Loucy (cell line): Measurements from ENCODE around the gene RETREG3.
"Not testable (repeated sequence)": the region's sequence is repeated elsewhere in the genome, so short reads cannot be mapped to it uniquely, and the experiment has no call there.

Source experiments
- H2AFZ ChIP-seq: fragments of 200-600 bp; sonication (generic); 2 replicates; pipeline ENCODE4 v1.6.0; 2016; ENCODE audit warnings: antibody characterized with exemption, mild to moderate bottlenecking, low read length, moderate library complexity
- H3F3A ChIP-seq: fragments of 200-600 bp; 2 replicates; pipeline ENCODE4 v1.6.0; 2016; ENCODE audit warnings: antibody characterized with exemption, low read depth, mild to moderate bottlenecking
- H3K27me3 ChIP-seq: fragments of 200-600 bp; sonication (generic); 2 replicates; pipeline ENCODE4 v1.6.1; 2014; ENCODE audit warnings: low read length, mild to moderate bottlenecking; ENCODE audit not compliant: insufficient read depth, poor library complexity, severe bottlenecking
- H3K36me3 ChIP-seq: fragments of 200-600 bp; sonication (generic); 2 replicates; pipeline ENCODE4 v1.6.1; 2016; ENCODE audit warnings: low read length; ENCODE audit not compliant: insufficient read depth
- H3K4me1 ChIP-seq: fragments of 200-600 bp; sonication (generic); 2 replicates; pipeline ENCODE4 v1.5.1; 2014; ENCODE audit warnings: low read length, mild to moderate bottlenecking; ENCODE audit not compliant: insufficient read depth, poor library complexity, severe bottlenecking
- H3K4me2 ChIP-seq: fragments of 200-600 bp; sonication (generic); 2 replicates; pipeline ENCODE4 v1.6.0; 2014; ENCODE audit warnings: antibody characterized with exemption, low read length, low read depth, mild to moderate bottlenecking; ENCODE audit not compliant: poor library complexity, severe bottlenecking
- H3K4me3 ChIP-seq: fragments of 200-600 bp; sonication (generic); 2 replicates; pipeline ENCODE4 v1.5.1; 2014; ENCODE audit warnings: low read length, mild to moderate bottlenecking, mixed read lengths; ENCODE audit not compliant: poor library complexity, severe bottlenecking
- H3K79me2 ChIP-seq: fragments of 200-600 bp; sonication (generic); 2 replicates; pipeline ENCODE4 v1.6.1; 2014; ENCODE audit warnings: low read length; ENCODE audit not compliant: insufficient read depth
- H3K9ac ChIP-seq: fragments of 200-600 bp; sonication (generic); 2 replicates; pipeline ENCODE4 v1.6.0; 2014; ENCODE audit warnings: mild to moderate bottlenecking, low read depth, low read length, moderate library complexity; ENCODE audit not compliant: poor library complexity, severe bottlenecking
- H3K9me2 ChIP-seq: fragments of 200-600 bp; sonication (generic); replicated peaks from 2 replicates; pipeline ENCODE4 v1.6.1; 2016; ENCODE audit warnings: low read depth, low read length, mixed read lengths
- H3K9me3 ChIP-seq: fragments of 200-600 bp; sonication (generic); 2 replicates; pipeline ENCODE4 v1.6.1; 2014; ENCODE audit warnings: mild to moderate bottlenecking, antibody characterized with exemption, low read length, low read depth; ENCODE audit not compliant: insufficient read depth
- H4K20me1 ChIP-seq: fragments of 200-600 bp; sonication (generic); 2 replicates; pipeline ENCODE4 v1.6.0; 2014; ENCODE audit warnings: antibody characterized with exemption, low read length, mild to moderate bottlenecking; ENCODE audit not compliant: insufficient read depth, poor library complexity, severe bottlenecking
- EZH2phosphoT487 ChIP-seq: fragments of 200-600 bp; IDR thresholded peaks from 2 replicates; pipeline ENCODE4 v1.6.1; 2018; ENCODE audit warnings: antibody characterized with exemption, mild to moderate bottlenecking, moderate library complexity, borderline replicate concordance
- TF ChIP-seq, protein P1 (sequence below): fragments of 200-600 bp; sonication (generic); conservative IDR thresholded peaks from 2 replicates; pipeline ENCODE4 v1.5.1; 2014; ENCODE audit warnings: mild to moderate bottlenecking, antibody characterized with exemption, low read length

RETREG3 gene

GRCh38 chr17:42623732-42624596 lies 14.8 kb upstream of the RETREG3 start:
- Histone ChIP-seq H3K4me1 (no peaks in the 10 kb centered on the region), H3K27me3 (no peaks in the 10 kb centered on the region), H3K9me2 (no peaks in the 10 kb centered on the region), H3K9me3 (no peaks in the 10 kb centered on the region), H3K4me3 (no peak overlapping the region), H3K9ac (no peak overlapping the region), H3K4me2 (no peak overlapping the region), H3K36me3 (no peaks in the 10 kb centered on the region), H3K79me2 (no peaks in the 10 kb centered on the region), H4K20me1 (no peaks in the 10 kb centered on the region), H3F3A (no peaks in the 10 kb centered on the region), H2AFZ (no peak overlapping the region)
- TF ChIP-seq EZH2phosphoT487: no peak
- TF ChIP-seq, protein P1, sequence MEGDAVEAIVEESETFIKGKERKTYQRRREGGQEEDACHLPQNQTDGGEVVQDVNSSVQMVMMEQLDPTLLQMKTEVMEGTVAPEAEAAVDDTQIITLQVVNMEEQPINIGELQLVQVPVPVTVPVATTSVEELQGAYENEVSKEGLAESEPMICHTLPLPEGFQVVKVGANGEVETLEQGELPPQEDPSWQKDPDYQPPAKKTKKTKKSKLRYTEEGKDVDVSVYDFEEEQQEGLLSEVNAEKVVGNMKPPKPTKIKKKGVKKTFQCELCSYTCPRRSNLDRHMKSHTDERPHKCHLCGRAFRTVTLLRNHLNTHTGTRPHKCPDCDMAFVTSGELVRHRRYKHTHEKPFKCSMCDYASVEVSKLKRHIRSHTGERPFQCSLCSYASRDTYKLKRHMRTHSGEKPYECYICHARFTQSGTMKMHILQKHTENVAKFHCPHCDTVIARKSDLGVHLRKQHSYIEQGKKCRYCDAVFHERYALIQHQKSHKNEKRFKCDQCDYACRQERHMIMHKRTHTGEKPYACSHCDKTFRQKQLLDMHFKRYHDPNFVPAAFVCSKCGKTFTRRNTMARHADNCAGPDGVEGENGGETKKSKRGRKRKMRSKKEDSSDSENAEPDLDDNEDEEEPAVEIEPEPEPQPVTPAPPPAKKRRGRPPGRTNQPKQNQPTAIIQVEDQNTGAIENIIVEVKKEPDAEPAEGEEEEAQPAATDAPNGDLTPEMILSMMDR: no peak

DNA sequence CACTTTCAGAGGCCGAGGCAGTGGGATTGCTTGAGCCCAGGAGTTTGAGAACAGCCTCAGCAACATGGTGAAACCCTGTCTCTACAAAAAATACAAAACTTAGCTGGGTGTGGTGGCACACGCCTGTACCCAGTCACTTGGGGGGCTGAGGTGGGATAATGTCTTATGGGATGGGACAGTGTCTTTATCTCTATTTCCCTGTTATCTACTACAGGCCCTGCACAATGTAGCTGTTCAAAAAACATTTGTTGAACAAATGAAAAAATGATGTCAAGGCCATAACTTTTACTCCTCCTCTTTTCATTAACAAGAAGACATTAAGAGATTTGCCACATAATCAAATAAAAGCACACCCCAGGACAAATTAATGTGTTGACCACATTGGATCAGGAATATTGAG lies 14.1 kb upstream of the RETREG3 start:
- H3K4me3 ChIP-seq: no peak overlapping the region
- H3K9me2 ChIP-seq: no peaks in the 10 kb centered on the region
- H3K4me2 ChIP-seq: no peak overlapping the region
- H3F3A ChIP-seq: no peaks in the 10 kb centered on the region
- no peak overlapping the region for H2AFZ ChIP-seq
- no peaks in the 10 kb centered on the region for H3K9me3 ChIP-seq
- TF ChIP-seq, protein P1: no peak
- TF ChIP-seq EZH2phosphoT487: no peak
- no peaks in the 10 kb centered on the region for H3K79me2 ChIP-seq
- H3K27me3 ChIP-seq: no peaks in the 10 kb centered on the region
- peaks cover 6% of the 10 kb centered on the region for H3K4me1 ChIP-seq
- H4K20me1 ChIP-seq: no peaks in the 10 kb centered on the region
- no peak overlapping the region for H3K9ac ChIP-seq
- H3K36me3 ChIP-seq: no peaks in the 10 kb centered on the region

DNA sequence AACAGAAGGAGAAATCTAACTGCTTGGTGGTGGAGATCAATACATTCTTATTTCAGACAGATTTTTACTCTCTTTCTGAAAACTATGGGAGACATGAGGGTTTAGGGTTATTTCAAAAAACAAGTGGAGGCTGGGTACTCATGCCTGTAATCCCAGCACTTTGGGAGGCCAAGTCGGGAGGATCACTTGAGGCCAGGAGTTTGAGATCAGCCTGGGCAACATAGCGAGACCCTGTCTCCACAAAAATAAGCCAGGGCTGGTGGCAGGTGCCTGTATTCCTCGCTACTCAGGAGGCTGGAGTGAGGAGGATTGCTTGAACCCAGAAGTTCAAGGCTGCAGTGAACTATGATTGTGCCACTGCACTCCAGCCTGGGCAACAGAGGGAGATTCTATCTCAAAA lies 12.8 kb upstream of the RETREG3 start:
- not testable (repeated sequence) for H3K9me2 ChIP-seq, H3K79me2 ChIP-seq, H3K9me3 ChIP-seq, H3K27me3 ChIP-seq, H4K20me1 ChIP-seq, H2AFZ ChIP-seq, H3F3A ChIP-seq, H3K4me2 ChIP-seq, H3K36me3 ChIP-seq, H3K9ac ChIP-seq, H3K4me1 ChIP-seq, H3K4me3 ChIP-seq
